Hepatocyte (in vitro differentiated cells): ENCODE results near the gene FAF1. TPM values are rescaled to one million over a fixed set of nuclear protein-coding genes. Genes with fewer than 3 reads are reported as not detected.

Experiments
- DNase-seq: peaks from one replicate; pipeline ENCODE4 v3.0.0-alpha.2; 2016; ENCODE audit warnings: low spot score
- H2AFZ ChIP-seq: fragments of 200-600 bp; sonication (generic); 2 replicates; pipeline ENCODE4 v1.6.0; 2016; ENCODE audit warnings: antibody characterized with exemption, mild to moderate bottlenecking
- H3K27ac ChIP-seq: fragments of 200-600 bp; sonication (generic); 2 replicates; pipeline ENCODE4 v1.5.1; 2016; ENCODE audit warnings: mild to moderate bottlenecking
- H3K27me3 ChIP-seq: fragments of 200-600 bp; sonication (generic); 2 replicates; pipeline ENCODE4 v1.6.1; 2016
- H3K36me3 ChIP-seq: fragments of 200-600 bp; sonication (generic); replicated peaks from 2 replicates; pipeline ENCODE4 v1.5.1; 2016; ENCODE audit warnings: low read depth; ENCODE audit not compliant: insufficient read depth
- H3K4me1 ChIP-seq: fragments of 200-600 bp; sonication (generic); 2 replicates; pipeline ENCODE4 v1.5.1; 2016; ENCODE audit warnings: mild to moderate bottlenecking, moderate library complexity; ENCODE audit not compliant: insufficient read depth
- H3K4me2 ChIP-seq: fragments of 200-600 bp; sonication (generic); 2 replicates; pipeline ENCODE4 v1.6.0; 2016
- H3K4me3 ChIP-seq: fragments of 200-600 bp; sonication (generic); 2 replicates; pipeline ENCODE4 v1.5.1; 2016; ENCODE audit warnings: mild to moderate bottlenecking
- H3K79me2 ChIP-seq: fragments of 200-600 bp; sonication (generic); 2 replicates; pipeline ENCODE4 v1.6.0; 2017; ENCODE audit warnings: mild to moderate bottlenecking
- H3K9me2 ChIP-seq: fragments of 200-600 bp; sonication (generic); replicated peaks from 2 replicates; pipeline ENCODE4 v1.6.0; 2017; ENCODE audit warnings: mild to moderate bottlenecking; ENCODE audit not compliant: insufficient read depth
- H3K9me3 ChIP-seq: fragments of 200-600 bp; sonication (generic); 2 replicates; pipeline ENCODE4 v1.5.1; 2016; ENCODE audit warnings: low read depth, mild to moderate bottlenecking
- H4K20me1 ChIP-seq: fragments of 200-600 bp; sonication (generic); 2 replicates; pipeline ENCODE4 v1.6.0; 2016; ENCODE audit warnings: mild to moderate bottlenecking; ENCODE audit not compliant: insufficient read depth, poor library complexity, severe bottlenecking
- EZH2 ChIP-seq: fragments of 200-600 bp; sonication (generic); IDR thresholded peaks from 2 replicates; pipeline ENCODE4 v1.6.1; 2016; ENCODE audit warnings: antibody characterized with exemption, mild to moderate bottlenecking, borderline replicate concordance
- EZH2phosphoT487 ChIP-seq: fragments of 200-600 bp; sonication (generic); IDR thresholded peaks from one replicate; pipeline ENCODE4 v1.6.1; 2018; ENCODE audit warnings: antibody characterized with exemption, mild to moderate bottlenecking, low read depth, moderate library complexity; ENCODE audit not compliant: unreplicated experiment, severe bottlenecking
- WGBS: methylation state at CpG from one replicate; pipeline ENCODE4 v1.1.6; 2016; ENCODE audit warnings: low lambda C conversion rate; ENCODE audit errors: missing lambda C conversion rate; 5-methylcytosine and 5-hydroxymethylcytosine counted together
- polyA plus RNA-seq: library from polyadenylated mRNA; unstranded; fragments of >200 nt; fragmentation: Nextera tagmentation; extraction: Ambion mirVana; gene quantifications from 2 replicates; pipeline ENCODE4 v1.2.1, GENCODE V29; 2016
- total RNA-seq: library from RNA; depleted of rRNA; stranded (reverse); fragments of >200 nt; gene quantifications from 2 replicates; pipeline ENCODE4 v1.2.3, GENCODE V29; 2014
- TF ChIP-seq, protein P1 (sequence below): fragments of 200-600 bp; sonication (generic); IDR thresholded peaks from 2 replicates; pipeline ENCODE4 v1.5.1; 2016; ENCODE audit warnings: antibody characterized with exemption, mild to moderate bottlenecking; ENCODE audit not compliant: poor library complexity

Gene FAF1
- total and polyA plus RNA-seq, 2 experiments from 2014 or later, result 25.7 to 35.5 TPM

DNA sequence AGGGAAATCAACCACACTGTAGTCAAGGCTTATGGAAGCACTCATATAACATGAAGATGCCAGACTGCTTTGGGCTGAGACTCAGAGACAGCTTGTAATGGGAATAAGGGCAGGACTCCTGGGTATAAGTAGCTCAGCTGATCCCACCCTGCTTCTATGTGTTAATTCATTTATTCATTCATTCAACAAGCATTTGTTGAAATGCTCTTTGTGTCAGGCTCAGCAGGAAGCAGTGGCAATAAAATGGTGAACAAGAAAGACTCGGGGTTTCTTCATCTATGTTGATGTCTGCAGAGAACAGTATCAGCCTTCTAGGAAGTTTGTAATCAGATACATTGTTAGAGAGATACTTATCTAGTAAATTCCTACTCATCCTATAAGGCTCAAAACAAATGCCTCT, 391.3 kb downstream of the FAF1 start:
- no peaks in the 10 kb centered on the region for H3K9me3 ChIP-seq
- H3K36me3 ChIP-seq, result no peaks in the 10 kb centered on the region
- DNase-seq, result no peak
- no peak overlapping the region for H3K4me3 ChIP-seq
- no peak for TF ChIP-seq EZH2
- TF ChIP-seq, protein P1, sequence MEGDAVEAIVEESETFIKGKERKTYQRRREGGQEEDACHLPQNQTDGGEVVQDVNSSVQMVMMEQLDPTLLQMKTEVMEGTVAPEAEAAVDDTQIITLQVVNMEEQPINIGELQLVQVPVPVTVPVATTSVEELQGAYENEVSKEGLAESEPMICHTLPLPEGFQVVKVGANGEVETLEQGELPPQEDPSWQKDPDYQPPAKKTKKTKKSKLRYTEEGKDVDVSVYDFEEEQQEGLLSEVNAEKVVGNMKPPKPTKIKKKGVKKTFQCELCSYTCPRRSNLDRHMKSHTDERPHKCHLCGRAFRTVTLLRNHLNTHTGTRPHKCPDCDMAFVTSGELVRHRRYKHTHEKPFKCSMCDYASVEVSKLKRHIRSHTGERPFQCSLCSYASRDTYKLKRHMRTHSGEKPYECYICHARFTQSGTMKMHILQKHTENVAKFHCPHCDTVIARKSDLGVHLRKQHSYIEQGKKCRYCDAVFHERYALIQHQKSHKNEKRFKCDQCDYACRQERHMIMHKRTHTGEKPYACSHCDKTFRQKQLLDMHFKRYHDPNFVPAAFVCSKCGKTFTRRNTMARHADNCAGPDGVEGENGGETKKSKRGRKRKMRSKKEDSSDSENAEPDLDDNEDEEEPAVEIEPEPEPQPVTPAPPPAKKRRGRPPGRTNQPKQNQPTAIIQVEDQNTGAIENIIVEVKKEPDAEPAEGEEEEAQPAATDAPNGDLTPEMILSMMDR, result no peak
- TF ChIP-seq EZH2phosphoT487, result no peak
- no peaks in the 10 kb centered on the region for H3K27me3 ChIP-seq
- H3K4me2 ChIP-seq, result no peak overlapping the region
- no peak overlapping the region for H3K27ac ChIP-seq
- H2AFZ ChIP-seq, result no peak overlapping the region
- H3K9me2 ChIP-seq, result no peaks in the 10 kb centered on the region
- 50% methylated on average over 1 of the region's 1 CpG for WGBS
- H4K20me1 ChIP-seq, result no peaks in the 10 kb centered on the region
- no peaks in the 10 kb centered on the region for H3K79me2 ChIP-seq
- no peaks in the 10 kb centered on the region for H3K4me1 ChIP-seq

DNA sequence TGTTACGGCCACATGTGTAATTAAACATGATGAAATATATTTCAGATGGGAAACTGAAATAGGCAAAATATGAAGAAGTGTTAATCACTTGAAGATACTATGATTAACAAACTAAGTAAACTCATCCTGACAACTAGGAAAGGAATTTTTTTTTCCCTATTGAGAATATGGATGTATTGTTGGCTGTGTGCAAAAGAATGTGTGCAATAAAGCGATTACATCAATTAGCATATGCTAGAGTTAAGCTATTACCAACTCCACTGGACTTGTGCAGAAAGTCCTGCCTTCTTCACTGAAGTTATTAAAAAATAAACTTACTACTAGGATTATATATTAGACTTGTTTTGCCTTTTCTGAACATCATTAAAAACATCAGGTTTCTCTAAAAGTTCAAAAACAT, 393.7 kb downstream of the FAF1 start:
- H3K4me1 ChIP-seq, result no peaks in the 10 kb centered on the region
- H2AFZ ChIP-seq, result no peak overlapping the region
- H3K9me3 ChIP-seq, result no peaks in the 10 kb centered on the region
- no peak for TF ChIP-seq EZH2
- TF ChIP-seq, protein P1, result no peak
- H4K20me1 ChIP-seq, result no peaks in the 10 kb centered on the region
- H3K27me3 ChIP-seq, result no peaks in the 10 kb centered on the region
- no peaks in the 10 kb centered on the region for H3K79me2 ChIP-seq
- DNase-seq, result no peak
- 95% methylated on average over 2 of the region's 2 CpGs for WGBS
- H3K27ac ChIP-seq, result no peak overlapping the region
- no peaks in the 10 kb centered on the region for H3K36me3 ChIP-seq
- no peaks in the 10 kb centered on the region for H3K9me2 ChIP-seq
- no peak overlapping the region for H3K4me3 ChIP-seq
- no peak overlapping the region for H3K4me2 ChIP-seq

- no peaks in the 10 kb centered on the region for H3K9me3 ChIP-seq
- H3K27ac ChIP-seq, result no peak overlapping the region
- DNase-seq, result no peak
- 94% methylated on average over 1 of the region's 1 CpG for WGBS
- H3K27me3 ChIP-seq, result no peaks in the 10 kb centered on the region
- H3K79me2 ChIP-seq, result no peaks in the 10 kb centered on the region
- TF ChIP-seq EZH2, result no peak
- no peak for TF ChIP-seq EZH2phosphoT487
- TF ChIP-seq, protein P1, result no peak
- no peak overlapping the region for H2AFZ ChIP-seq
- no peaks in the 10 kb centered on the region for H3K9me2 ChIP-seq
- no peaks in the 10 kb centered on the region for H4K20me1 ChIP-seq
- no peaks in the 10 kb centered on the region for H3K4me1 ChIP-seq
- H3K4me2 ChIP-seq, result no peak overlapping the region
- H3K4me3 ChIP-seq, result no peak overlapping the region
- no peaks in the 10 kb centered on the region for H3K36me3 ChIP-seq
These were observed 395.6 kb downstream of the FAF1 start for GRCh38 chr1:50564417-50564816.

GRCh38 chr1:50562106-50562505, 398.0 kb downstream of the FAF1 start:
- Histone ChIP-seq H3K36me3 (no peaks in the 10 kb centered on the region), H3K9me3 (no peaks in the 10 kb centered on the region), H3K4me2 (no peak overlapping the region), H3K4me3 (no peak overlapping the region), H4K20me1 (no peaks in the 10 kb centered on the region), H3K9me2 (no peaks in the 10 kb centered on the region), H3K27ac (no peak overlapping the region), H2AFZ (no peak overlapping the region), H3K4me1 (no peaks in the 10 kb centered on the region), H3K27me3 (no peaks in the 10 kb centered on the region), H3K79me2 (no peaks in the 10 kb centered on the region)
- no peak for DNase-seq
- TF ChIP-seq EZH2phosphoT487, result no peak
- no peak for TF ChIP-seq EZH2
- TF ChIP-seq, protein P1, result no peak
- WGBS, result 90% methylated on average over 1 of the region's 1 CpG
